Measurements from ENCODE around the gene CCDC15.

DNA sequence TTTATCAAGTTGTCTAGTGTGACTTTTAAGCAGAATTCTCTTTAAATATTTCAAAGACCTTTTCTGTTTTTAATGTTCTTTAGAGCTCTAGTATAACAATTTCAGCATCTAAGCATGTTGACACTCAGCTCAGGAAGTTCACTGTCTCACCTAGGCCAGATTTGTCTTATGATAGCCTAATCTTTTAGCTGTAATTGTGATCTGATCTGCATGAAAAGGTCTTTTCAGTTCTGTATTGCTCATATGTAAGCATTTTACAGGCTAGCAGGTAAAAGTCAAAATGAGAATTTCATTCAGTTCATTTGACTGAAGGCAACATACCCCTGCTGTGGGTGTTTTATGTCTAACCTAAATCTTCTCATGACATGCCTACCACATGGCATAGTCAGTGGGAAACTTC is 62.4 kb downstream of the CCDC15 start:
- no peak for TF ChIP-seq EZH2 (IDR thresholded peaks at IDR 0.05; ENCODE audit: low read length, unreplicated experiment)
- TF ChIP-seq, protein P1, sequence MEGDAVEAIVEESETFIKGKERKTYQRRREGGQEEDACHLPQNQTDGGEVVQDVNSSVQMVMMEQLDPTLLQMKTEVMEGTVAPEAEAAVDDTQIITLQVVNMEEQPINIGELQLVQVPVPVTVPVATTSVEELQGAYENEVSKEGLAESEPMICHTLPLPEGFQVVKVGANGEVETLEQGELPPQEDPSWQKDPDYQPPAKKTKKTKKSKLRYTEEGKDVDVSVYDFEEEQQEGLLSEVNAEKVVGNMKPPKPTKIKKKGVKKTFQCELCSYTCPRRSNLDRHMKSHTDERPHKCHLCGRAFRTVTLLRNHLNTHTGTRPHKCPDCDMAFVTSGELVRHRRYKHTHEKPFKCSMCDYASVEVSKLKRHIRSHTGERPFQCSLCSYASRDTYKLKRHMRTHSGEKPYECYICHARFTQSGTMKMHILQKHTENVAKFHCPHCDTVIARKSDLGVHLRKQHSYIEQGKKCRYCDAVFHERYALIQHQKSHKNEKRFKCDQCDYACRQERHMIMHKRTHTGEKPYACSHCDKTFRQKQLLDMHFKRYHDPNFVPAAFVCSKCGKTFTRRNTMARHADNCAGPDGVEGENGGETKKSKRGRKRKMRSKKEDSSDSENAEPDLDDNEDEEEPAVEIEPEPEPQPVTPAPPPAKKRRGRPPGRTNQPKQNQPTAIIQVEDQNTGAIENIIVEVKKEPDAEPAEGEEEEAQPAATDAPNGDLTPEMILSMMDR (conservative IDR thresholded peaks at IDR 0.05; ENCODE audit: low read depth, low read length): no peak

All from PC-3 (cell line).